Fibroblast of skin of right quadriceps (primary cell): ENCODE data around the gene LRRC8E.
A peak's percentile ranks its signal among the peaks of the same experiment; 100 is the strongest.
"Not testable (repeated sequence)": the region's sequence is repeated elsewhere in the genome, so short reads cannot be mapped to it uniquely, and the experiment has no call there.

Source experiments
- DNase-seq: peaks from one replicate; pipeline ENCODE4 v3.0.0-alpha.2; 2013

The LRRC8E gene

DNA sequence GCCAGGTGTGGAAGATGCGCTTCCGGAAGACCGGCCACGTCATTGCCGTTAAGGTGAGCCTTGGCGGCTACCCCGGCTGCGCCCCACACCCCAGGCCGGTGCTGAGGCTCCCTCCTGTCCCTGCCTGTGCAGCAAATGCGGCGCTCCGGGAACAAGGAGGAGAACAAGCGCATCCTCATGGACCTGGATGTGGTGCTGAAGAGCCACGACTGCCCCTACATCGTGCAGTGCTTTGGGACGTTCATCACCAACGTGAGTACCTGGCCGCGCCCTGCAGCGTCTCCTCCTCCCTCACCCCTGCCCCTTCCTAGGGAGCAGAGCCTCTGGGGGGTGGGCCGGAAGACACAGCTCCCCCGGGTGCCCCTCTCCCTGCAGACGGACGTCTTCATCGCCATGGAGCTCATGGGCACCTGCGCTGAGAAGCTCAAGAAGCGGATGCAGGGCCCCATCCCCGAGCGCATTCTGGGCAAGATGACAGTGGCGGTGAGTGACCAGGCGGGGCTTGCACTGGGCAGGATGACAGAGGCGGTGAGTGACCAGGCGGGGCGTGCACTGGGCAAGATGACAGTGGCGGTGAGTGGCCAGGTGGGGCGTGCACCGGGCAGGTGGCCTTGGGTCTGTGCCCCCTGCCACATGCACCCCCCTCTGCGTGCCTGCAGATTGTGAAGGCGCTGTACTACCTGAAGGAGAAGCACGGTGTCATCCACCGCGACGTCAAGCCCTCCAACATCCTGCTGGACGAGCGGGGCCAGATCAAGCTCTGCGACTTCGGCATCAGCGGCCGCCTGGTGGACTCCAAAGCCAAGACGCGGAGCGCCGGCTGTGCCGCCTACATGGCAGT, 22.2 kb downstream of the LRRC8E start:
- no peak for DNase-seq

DNA sequence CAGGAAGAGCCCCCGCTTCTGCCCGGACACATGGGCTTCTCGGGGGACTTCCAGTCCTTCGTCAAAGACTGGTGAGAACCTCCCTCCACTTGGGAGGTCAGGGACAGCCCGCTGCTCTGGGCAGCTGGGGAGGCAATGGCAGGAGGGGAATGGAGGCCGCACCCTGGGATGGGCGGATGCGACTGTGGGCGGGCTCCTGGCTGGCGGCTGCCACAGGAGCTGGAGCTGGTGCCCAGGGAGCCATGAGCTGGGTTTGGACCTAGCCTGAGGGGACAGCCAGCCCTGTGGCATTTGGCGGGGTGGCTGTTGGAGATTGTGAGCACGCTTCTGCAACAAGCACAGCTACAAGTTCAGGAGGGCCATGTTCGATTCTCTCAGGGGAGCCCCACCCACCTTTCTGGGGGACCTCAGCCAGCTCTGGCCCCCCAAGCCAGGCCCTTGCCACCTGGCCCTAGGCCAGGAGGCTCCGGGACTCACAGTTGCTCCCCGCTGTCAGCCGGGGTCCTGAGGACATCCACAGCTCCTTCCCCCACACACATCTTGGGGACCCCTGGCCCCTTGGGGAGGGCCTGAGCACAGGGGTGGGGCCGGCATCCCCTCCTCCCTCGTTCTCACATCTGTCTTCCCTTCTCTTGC, 23.3 kb downstream of the LRRC8E start:
- no peak for DNase-seq

DNA sequence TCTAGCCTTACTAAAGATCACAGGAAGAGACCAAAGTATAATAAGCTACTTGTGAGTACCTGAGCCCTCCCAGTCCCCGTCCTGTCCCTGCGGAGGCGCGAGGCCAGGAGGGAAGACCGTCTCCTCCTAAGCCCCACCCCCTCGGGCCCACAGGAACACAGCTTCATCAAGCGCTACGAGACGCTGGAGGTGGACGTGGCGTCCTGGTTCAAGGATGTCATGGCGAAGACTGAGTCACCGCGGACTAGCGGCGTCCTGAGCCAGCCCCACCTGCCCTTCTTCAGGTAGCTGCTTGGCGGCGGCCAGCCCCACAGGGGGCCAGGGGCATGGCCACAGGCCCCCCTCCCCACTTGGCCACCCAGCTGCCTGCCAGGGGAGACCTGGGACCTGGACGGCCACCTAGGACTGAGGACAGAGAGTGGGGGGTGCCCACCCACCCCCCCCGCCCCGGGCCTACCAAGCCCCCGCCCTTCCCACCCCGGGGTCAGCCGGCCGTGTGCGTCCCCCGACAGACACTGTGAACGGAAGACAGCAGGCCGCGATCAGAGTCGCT, 23.9 kb downstream of the LRRC8E start:
- DNase-seq = no peak

- DNase-seq = no peak
Observed at GRCh38 chr19:7912697-7913564, 24.6 kb downstream of the LRRC8E start.

DNA sequence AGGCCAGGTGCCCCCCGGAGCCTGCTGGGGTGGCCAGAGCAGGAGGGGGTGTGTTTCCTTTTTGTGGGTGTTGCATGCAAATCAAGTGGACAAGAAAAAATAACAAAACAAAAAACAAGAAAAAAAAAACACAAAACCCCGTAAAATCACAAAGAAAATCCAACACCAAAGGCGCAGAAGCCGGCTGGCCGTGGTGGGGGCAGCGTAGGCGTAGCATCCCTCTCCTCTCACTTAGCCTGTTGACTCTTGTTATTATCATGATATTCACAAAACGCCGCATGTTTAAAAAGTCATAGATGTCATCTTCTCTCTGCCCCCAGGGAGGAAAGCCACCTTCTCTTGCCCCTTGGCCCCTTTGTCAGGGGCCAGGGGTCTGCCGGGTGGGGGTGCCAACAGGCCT, 25.3 kb downstream of the LRRC8E start:
- no peak for DNase-seq

GRCh38 chr19:7914099-7914498, 25.8 kb downstream of the LRRC8E start:
- DNase-seq = no peak

GRCh38 chr19:7914598-7915045, 26.3 kb downstream of the LRRC8E start, which contains the start of gene TGFBR3L:
Gene TGFBR3L (plus strand): TSS chr19:7914830.
- no peak for DNase-seq

DNA sequence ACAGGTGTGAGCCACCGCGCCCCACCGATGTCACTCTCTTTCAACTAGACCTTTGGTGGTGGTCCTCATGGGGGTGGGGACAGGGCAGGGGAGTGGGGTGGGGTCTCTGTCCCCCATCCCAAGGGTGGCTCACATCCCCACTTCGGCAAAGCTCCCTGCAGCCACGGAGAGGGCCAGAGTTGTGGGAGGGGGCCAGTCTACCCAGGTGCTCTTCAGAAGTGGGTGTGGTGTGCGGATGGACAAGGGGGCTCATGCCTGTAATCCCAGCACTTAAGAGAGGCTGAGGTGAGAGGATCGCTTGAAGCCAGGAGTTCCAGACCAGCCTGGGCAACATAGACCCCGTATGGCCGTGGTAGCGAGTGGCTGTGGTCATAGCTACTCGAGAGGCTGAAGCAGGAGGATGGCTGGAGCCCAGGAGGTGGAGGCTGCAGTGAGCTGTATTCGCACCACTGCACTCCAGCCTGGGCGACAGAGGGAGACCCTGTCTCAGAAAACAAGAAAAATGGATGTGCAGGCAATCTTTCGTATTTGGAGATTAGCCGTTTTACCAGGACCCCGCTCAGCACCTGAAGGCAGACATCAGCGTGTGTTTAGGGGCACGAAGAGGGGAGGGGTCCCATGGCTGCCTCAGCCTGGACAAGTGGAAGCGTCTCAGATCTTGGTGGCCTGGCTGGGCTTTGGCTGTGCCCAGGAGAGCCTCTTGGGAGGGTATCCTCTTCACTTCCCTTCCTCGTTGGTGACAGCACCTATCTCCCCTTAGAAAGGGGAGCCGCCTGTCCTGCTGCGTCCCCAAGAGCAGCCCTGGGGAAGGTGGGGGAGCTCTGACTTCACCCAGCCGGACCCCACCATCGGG, 27.2 kb downstream of the LRRC8E start:
- DNase-seq = no peak

DNA sequence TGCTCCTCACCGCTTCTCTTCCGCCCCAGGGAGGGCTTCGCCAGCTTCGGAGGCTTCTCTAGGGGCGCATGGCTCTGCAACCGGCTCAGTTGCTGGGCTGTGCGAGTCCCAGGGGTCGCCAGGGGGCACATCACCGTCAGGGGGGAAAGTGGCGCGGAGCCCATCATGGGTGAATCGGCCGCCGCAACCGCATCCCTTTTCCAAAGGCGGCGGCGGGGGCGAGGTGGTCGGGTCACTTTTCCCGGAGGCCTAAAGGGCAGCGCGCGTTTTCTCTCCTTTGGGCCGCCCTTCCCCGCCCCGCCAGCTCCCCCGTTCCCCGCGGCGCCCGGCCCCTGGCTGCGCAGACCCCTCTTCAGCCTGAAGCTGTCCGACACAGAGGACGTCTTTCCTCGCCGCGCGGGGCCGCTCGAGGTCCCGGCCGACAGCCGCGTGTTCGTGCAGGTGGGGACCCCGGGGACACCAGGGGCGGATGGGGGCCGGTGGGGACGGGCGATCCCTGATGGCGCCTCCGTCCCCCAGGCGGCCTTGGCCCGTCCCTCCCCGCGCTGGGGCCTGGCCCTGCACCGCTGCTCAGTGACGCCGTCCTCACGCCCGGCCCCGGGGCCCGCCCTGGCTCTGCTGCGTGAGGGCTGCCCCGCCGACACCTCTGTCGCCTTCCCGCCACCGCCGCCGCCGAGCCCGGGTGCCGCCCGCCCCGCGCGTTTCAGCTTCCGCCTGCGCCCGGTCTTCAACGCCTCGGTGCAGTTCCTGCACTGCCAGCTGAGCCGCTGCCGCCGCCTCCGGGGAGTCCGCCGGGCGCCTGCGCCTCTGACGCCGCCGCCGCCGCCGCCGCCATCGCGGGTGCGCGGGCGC, 28.0 kb downstream of the LRRC8E start:
- DNase-seq = no peak

DNA sequence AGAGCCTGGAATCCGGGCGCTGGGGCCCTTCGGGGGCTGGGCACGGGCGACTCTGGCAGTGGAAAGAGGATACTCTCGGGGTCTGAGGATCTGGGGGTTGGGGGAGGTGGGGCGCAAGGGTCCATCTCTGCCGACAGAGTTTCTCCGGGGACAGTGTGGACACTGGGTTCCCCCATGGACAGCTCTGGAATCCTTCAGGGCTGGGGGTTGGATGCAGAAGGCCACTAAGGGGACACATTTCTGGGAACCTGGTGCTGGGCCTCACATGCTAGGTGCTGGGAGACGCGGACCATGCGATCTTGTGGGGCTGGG, 28.6 kb downstream of the LRRC8E start:
- DNase-seq = no peak

DNA sequence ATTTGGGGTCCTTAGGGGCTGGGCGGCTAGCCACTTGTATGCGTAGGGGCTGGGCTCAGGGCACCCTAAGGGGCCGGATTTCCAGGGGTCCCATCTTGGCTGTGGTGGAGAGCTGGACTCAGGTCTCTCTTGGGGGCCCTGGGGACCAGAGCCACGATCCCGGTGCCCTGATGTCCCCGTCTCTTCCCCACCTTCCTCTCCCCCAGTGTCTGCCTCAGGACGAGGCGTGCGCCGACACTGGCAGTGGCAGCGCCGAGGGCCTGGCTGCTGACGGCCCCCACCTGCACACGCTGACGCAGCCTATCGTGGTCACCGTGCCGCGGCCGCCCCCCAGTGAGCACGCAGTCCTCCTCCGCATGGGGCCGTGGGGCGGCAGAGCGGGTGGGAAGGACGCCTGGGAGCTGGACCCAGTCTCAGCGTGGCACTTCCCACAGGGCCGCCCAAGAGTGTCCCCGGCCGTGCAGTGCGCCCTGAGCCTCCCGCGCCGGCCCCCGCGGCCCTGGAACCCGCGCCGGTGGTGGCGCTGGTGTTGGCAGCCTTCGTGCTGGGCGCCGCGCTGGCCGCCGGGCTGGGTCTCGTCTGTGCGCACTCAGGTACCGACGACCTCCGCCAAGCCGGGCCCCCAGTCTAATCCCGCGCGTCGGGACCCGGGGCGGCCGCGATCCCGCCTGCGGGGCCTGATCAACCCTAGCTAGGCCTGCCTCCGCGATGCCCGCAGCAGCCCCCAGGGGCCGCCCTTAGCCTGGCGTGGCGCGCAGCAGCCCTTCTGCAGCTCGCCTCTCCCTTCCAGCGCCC, 29.2 kb downstream of the LRRC8E start:
- peak; percentile 38 for DNase-seq

DNA sequence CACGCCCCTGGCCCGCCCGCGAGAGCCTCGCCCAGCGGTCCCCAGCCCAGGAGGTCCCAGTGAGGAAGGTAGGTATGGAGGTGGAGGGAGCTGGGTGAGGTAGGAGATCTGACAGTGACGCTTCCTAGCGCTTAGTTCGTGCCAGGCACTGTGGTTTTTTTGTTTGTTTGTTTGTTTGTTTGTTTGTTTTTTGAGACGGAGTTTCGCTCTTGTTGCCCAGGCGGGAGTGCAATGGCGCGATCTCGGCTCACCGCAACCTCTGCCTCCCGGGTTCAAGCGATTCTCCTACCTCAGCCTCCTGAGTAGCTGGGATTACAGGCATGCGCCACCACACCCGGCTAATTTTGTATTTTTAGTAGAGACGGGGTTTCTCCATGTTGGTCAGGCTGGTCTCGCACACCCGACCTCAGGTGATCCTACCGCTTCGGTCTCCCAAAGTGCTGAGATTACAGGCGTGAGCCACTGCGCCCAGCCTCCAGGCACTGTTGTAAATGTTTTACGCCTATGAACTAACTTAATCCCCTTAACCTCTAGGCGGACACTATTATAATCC, 29.8 kb downstream of the LRRC8E start:
- DNase-seq = not testable (repeated sequence)

DNA sequence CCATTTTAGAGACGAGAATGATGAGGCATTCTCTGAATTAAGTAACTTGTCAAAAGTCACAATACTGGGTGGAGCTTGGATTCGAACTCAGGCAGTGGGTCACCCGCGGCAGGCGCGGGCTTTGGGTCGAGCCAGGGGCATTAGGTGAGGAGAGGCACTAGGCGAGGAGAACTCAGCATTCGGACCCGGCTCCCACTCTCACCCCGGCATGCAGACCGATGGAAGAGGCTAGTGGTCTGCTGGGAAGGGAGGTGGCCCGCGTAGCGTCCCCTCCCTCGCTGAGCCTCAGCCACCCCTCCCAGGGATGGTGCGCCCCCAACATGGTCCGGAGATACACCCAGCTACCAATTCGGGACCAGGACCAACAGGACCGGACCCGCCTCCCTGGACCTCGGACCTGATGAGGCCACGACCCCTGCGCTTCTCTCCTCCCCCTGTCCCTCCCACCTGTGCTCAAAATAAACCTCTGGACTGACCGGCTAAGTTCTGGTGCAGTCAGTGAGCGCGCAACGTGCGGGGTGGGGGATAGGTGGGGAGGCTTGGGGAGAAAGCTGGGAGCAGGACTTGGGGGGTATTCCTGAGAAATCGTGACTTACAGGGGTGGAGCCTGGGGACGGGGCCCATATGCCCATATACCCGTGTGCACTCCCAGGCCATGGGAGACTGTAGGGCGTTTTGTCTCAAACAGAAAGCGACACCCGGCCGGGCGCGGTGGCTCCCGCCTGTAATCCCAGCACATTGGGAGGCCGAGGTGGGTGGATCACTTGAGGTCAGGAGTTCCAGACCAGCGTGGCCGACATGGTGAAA, 30.5 kb downstream of the LRRC8E start:
- DNase-seq = no peak

- peak; percentile 95 for DNase-seq
Observed at GRCh38 chr19:7919610-7920518, 31.6 kb downstream of the LRRC8E start, which contains the start of gene SNAPC2. Gene SNAPC2 (plus strand): TSS chr19:7920338. CDS start chr19:7920367, 29 bp downstream.

GRCh38 chr19:7920519-7921301, 32.4 kb downstream of the LRRC8E start:
- peak; percentile 95 for DNase-seq

- no peak for DNase-seq
Observed at GRCh38 chr19:7921302-7921966, 33.1 kb downstream of the LRRC8E start.
